B cell (primary cell): ENCODE measurements around the gene FAR2. TPM values are rescaled to one million over a fixed set of nuclear protein-coding genes. Genes with fewer than 3 reads are reported as not detected.

Experiments used
- ATAC-seq: fragments of 200-7000 bp; cut with Tn5 transposase; one replicate; pipeline ENCODE4 v1.10.0; 2021; ENCODE audit warnings: low read depth, mild to moderate bottlenecking, moderate number of reproducible peaks, moderate library complexity
- CTCF ChIA-PET: fragments of 350-600 bp; sonication (Branson Sonifier 250); formaldehyde crosslinking; loops from one replicate; lab custom pipeline; 2021; ENCODE audit warnings: antibody characterized with exemption, inconsistent platforms; lab: Charles Lee
- POLR2A ChIA-PET: fragments of 350-600 bp; sonication (Branson Sonifier 250); formaldehyde crosslinking; loops from one replicate; lab custom pipeline; 2021; ENCODE audit warnings: antibody characterized with exemption; lab: Charles Lee
- DNase-seq: peaks from one replicate; pipeline ENCODE4 v3.0.0; 2013
- H2AFZ ChIP-seq: 2 replicates; pipeline ENCODE4 v1.6.1; 2012; ENCODE audit warnings: mild to moderate bottlenecking, low read depth, low read length; ENCODE audit not compliant: insufficient read depth, poor library complexity, severe bottlenecking
- H3K27ac ChIP-seq, 2 donors: 1 replicate in 1 of 2; 2 replicates in 1 of 2; pipeline ENCODE4 v1.5.1; 2012 to 2013; ENCODE audit warnings: low read length in 2 of 2, mild to moderate bottlenecking in 2 of 2, moderate library complexity in 1 of 2
- H3K27me3 ChIP-seq, 4 experiments: fragments of 200-600 bp in 1 of 4; sonication (generic) in 1 of 4; replicated peaks in 1 of 4; 1 replicate in 2 of 4; 2 replicates in 2 of 4; pipeline versions ENCODE4 v1.6.1 to v1.7.0; 2013 to 2016; ENCODE audit warnings: low read length in 3 of 4, mild to moderate bottlenecking in 2 of 4, mixed read lengths in 1 of 4, moderate library complexity in 1 of 4; ENCODE audit not compliant: insufficient read depth in 4 of 4, control insufficient read depth in 3 of 4; ENCODE audit errors: control extremely low read depth in 1 of 4
- H3K36me3 ChIP-seq, 2 experiments: replicated peaks in 1 of 2; 1 replicate in 1 of 2; 2 replicates in 1 of 2; pipeline versions ENCODE4 v1.6.1 to v1.7.1; 2013; ENCODE audit warnings: low read length in 1 of 2; ENCODE audit not compliant: insufficient read depth in 2 of 2, control insufficient read depth in 1 of 2; ENCODE audit errors: control extremely low read depth in 1 of 2, extremely low read depth in 1 of 2
- H3K4me1 ChIP-seq, 2 donors: fragments of 200-600 bp in 1 of 2; sonication (generic) in 1 of 2; 1 replicate in 1 of 2; 2 replicates in 1 of 2; pipeline versions ENCODE4 v1.5.1 to v1.6.1; 2013 to 2017; ENCODE audit warnings: low read length in 2 of 2; ENCODE audit not compliant: control insufficient read depth in 2 of 2, insufficient read depth in 2 of 2
- H3K4me2 ChIP-seq: replicated peaks from 2 replicates; pipeline ENCODE3; 2012; ENCODE audit warnings: mild to moderate bottlenecking, low read depth, low read length; ENCODE audit not compliant: poor library complexity, severe bottlenecking
- H3K4me3 ChIP-seq, 5 experiments: fragments of 200-600 bp in 1 of 5; sonication (generic) in 1 of 5; 1 replicate in 3 of 5; 2 replicates in 2 of 5; pipeline versions ENCODE4 v1.5.1 to v1.7.0; 2011 to 2016; ENCODE audit warnings: low read length in 4 of 5, mild to moderate bottlenecking in 4 of 5, low read depth in 2 of 5, control low read depth in 1 of 5, moderate library complexity in 1 of 5; ENCODE audit not compliant: insufficient read depth in 1 of 5; ENCODE audit errors: control extremely low read depth in 1 of 5, extremely low read depth in 1 of 5
- H3K79me2 ChIP-seq: fragments of 200-600 bp; sonication (generic); one replicate; pipeline ENCODE4 v1.6.0; 2016; ENCODE audit warnings: low read length; ENCODE audit not compliant: control insufficient read depth, insufficient read depth
- H3K9ac ChIP-seq: fragments of 200-600 bp; sonication (generic); 2 replicates; pipeline ENCODE4 v1.6.1; 2017; ENCODE audit warnings: mild to moderate bottlenecking, low read length, moderate library complexity
- H3K9me3 ChIP-seq, 3 donors: one replicate each; pipeline versions ENCODE4 v1.6.1 to v1.7.1; 2013; ENCODE audit warnings: low read length in 2 of 3; ENCODE audit not compliant: control insufficient read depth in 2 of 3, insufficient read depth in 1 of 3; ENCODE audit errors: control extremely low read depth in 1 of 3
- H4K20me1 ChIP-seq: 2 replicates; pipeline ENCODE4 v1.6.0; 2012; ENCODE audit warnings: mild to moderate bottlenecking, low read length; ENCODE audit not compliant: insufficient read depth, control insufficient read depth, poor library complexity, severe bottlenecking
- H3K27ac Mint-ChIP-seq: one replicate; pipeline ENCODE4 v1.8.0; 2021; ENCODE audit warnings: mixed read lengths
- H3K27me3 Mint-ChIP-seq: one replicate; pipeline ENCODE4 v1.8.0; 2021; ENCODE audit warnings: mixed read lengths
- H3K4me1 Mint-ChIP-seq: one replicate; pipeline ENCODE4 v1.8.0; 2021; ENCODE audit warnings: mixed read lengths
- H3K4me3 Mint-ChIP-seq: one replicate; pipeline ENCODE4 v1.8.0; 2021; ENCODE audit warnings: mixed read lengths
- H3K9me3 Mint-ChIP-seq: one replicate; pipeline ENCODE4 v1.8.0; 2022; ENCODE audit warnings: mixed read lengths; ENCODE audit not compliant: insufficient read depth
- EZH2 ChIP-seq: IDR thresholded peaks from 2 replicates; pipeline ENCODE4 v1.6.1; 2012; ENCODE audit warnings: borderline replicate concordance, low read depth, mild to moderate bottlenecking, moderate library complexity, low read length; ENCODE audit not compliant: insufficient read depth, poor library complexity, severe bottlenecking
- WGBS: methylation state at CpG from one replicate; pipeline ENCODE4 v1.1.5; 2013; ENCODE audit warnings: missing lambda C conversion rate; ENCODE audit not compliant: insufficient coverage; 5-methylcytosine and 5-hydroxymethylcytosine counted together
- intact Hi-C: fragments of 100-400 bp; cut with micrococcal nuclease; formaldehyde crosslinking; loops from one replicate; pipeline ENCODE4 v1.10.0; 2022
- polyA plus RNA-seq: library from polyadenylated mRNA; depleted of rRNA; stranded (reverse); fragments of >200 nt; gene quantifications from 2 replicates; pipeline ENCODE4 v1.2.3, GENCODE V29; 2012
- total RNA-seq, 2 donors: library from RNA; stranded (reverse); fragments of 120-200 nt in 1 of 2; gene quantifications; 1 replicate in 1 of 2; 2 replicates in 1 of 2; pipeline versions ENCODE4 v1.2.3 to v1.2.4, GENCODE V29; 2013 to 2022
- TF ChIP-seq, protein P1 (sequence below): fragments of 200-600 bp; IDR thresholded peaks from one replicate; pipeline ENCODE4 v1.8.0; 2022; ENCODE audit warnings: antibody characterized with exemption, mild to moderate bottlenecking

Gene FAR2
- total and polyA plus RNA-seq, 2 donors (not counting 1 experiment from before 2014, with no cell fraction given), result 0.39 TPM; not detected in 1

DNA sequence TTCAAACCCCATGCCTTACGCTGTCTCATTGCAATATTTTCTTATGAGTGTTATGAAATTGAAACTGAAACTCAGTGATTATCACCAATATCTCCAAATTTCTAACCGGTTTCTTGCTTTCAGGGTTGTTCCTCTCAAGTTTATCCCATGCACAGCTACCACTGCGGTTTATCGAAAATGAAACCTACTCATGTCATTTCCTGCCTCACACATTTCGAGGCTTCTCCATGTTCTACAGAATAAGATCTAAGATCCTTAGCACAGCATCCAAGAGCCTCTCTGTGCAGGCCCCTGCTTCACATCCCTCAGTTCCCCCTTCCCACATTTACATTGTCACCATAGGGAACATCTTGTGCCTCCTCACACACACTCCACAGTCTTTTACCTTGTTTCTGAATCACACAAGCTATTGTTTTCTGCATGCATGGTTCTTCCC lies 45.5 kb upstream of the FAR2 start:
- Histone ChIP-seq H3K9ac (peak overlapping the region; percentile 46), H3K4me2 (peak overlapping the region; percentile 56), H3K36me3 (no peaks in the 10 kb centered on the region), H3K4me1 (peaks cover 17 to 20% of the 10 kb centered on the region in 2 donors), H4K20me1 (no peaks in the 10 kb centered on the region), H3K27ac (peak overlapping the region; percentile 15 to 17), H3K9me3 (peaks cover 0 to 3% (median 0%) of the 10 kb centered on the region in 3 donors), H3K4me3 (peak overlapping the region in 4 of 5 experiments; percentile 3 to 43 (median 20)), H3K79me2 (no peaks in the 10 kb centered on the region), H2AFZ (peak overlapping the region; percentile 75), H3K27me3 (no peaks in the 10 kb centered on the region)
- Mint-ChIP-seq H3K4me3 (peak overlapping the region; percentile 67), H3K4me1 (peaks cover 19% of the 10 kb centered on the region), H3K9me3 (peaks cover 2% of the 10 kb centered on the region), H3K27ac (peak overlapping the region; percentile 64), H3K27me3 (no peaks in the 10 kb centered on the region)
- intact Hi-C loops, result no loop called here
- CTCF ChIA-PET, result no interaction called here
- DNase-seq, result peak; percentile 48
- no peak for TF ChIP-seq EZH2
- TF ChIP-seq, protein P1, sequence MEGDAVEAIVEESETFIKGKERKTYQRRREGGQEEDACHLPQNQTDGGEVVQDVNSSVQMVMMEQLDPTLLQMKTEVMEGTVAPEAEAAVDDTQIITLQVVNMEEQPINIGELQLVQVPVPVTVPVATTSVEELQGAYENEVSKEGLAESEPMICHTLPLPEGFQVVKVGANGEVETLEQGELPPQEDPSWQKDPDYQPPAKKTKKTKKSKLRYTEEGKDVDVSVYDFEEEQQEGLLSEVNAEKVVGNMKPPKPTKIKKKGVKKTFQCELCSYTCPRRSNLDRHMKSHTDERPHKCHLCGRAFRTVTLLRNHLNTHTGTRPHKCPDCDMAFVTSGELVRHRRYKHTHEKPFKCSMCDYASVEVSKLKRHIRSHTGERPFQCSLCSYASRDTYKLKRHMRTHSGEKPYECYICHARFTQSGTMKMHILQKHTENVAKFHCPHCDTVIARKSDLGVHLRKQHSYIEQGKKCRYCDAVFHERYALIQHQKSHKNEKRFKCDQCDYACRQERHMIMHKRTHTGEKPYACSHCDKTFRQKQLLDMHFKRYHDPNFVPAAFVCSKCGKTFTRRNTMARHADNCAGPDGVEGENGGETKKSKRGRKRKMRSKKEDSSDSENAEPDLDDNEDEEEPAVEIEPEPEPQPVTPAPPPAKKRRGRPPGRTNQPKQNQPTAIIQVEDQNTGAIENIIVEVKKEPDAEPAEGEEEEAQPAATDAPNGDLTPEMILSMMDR, result no peak
- POLR2A ChIA-PET, result no interaction called here
- WGBS, result 0% methylated on average over 4 of the region's 5 CpGs
- ATAC-seq, result peak; percentile 51

DNA sequence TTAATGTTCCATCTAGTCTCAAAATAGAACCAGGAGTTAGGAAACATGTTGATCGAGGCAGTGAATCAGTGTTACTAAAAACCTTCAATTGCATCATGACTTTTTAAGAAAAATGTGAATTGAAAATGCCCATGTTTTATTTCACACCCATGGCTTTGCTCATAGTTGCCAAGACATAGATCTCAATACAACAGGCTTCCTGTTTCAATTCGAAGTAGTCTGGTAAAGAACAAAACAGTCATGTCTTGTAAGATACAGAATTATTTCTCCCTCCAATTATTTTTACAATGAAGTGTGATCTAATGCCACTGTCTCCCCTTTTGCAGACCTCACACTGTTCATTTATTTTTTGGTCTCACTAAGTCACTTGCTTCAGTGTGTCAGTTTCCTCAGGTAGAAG lies 44.6 kb upstream of the FAR2 start:
- POLR2A ChIA-PET, result no interaction called here
- Histone ChIP-seq H3K79me2 (no peaks in the 10 kb centered on the region), H3K4me3 (no peak overlapping the region), H4K20me1 (no peaks in the 10 kb centered on the region), H3K9ac (no peak overlapping the region), H3K4me1 (peaks cover 17 to 20% of the 10 kb centered on the region in 2 donors), H2AFZ (peak overlapping the region; percentile 75), H3K4me2 (no peak overlapping the region), H3K27ac (no peak overlapping the region), H3K27me3 (no peaks in the 10 kb centered on the region), H3K36me3 (no peaks in the 10 kb centered on the region), H3K9me3 (peaks cover 0 to 2% (median 0%) of the 10 kb centered on the region in 3 donors)
- DNase-seq (no peak), ATAC-seq (no peak)
- no peak overlapping the region for H3K27ac Mint-ChIP-seq
- H3K4me1 Mint-ChIP-seq, result peaks cover 19% of the 10 kb centered on the region
- no peak overlapping the region for H3K4me3 Mint-ChIP-seq
- H3K9me3 Mint-ChIP-seq, result peaks cover 2% of the 10 kb centered on the region
- WGBS, result no CpG with 5 or more reads among the region's 2 CpGs
- CTCF ChIA-PET, result no interaction called here
- intact Hi-C loops, result no loop called here
- H3K27me3 Mint-ChIP-seq, result no peaks in the 10 kb centered on the region
- no peak for TF ChIP-seq EZH2
- TF ChIP-seq, protein P1, result no peak
